Endothelial cell of umbilical vein (primary cell): Measurements from ENCODE around the gene ZNF70.

Source experiments
- JUN ChIP-seq: IDR thresholded peaks from 2 replicates; pipeline ENCODE4 v1.6.1; 2011; ENCODE audit warnings: borderline replicate concordance, low read depth; ENCODE audit not compliant: insufficient read length, insufficient read depth
- POLR2A ChIP-seq: IDR thresholded peaks from 2 replicates; pipeline ENCODE4 v1.6.1; 2012; ENCODE audit warnings: low read depth, mild to moderate bottlenecking, control low read depth, low read length
- POLR2AphosphoS5 ChIP-seq: IDR thresholded peaks from 2 replicates; pipeline ENCODE4 v1.6.1; 2012; ENCODE audit warnings: low read depth, mild to moderate bottlenecking, control low read depth, low read length, moderate library complexity; ENCODE audit not compliant: insufficient read depth

DNA sequence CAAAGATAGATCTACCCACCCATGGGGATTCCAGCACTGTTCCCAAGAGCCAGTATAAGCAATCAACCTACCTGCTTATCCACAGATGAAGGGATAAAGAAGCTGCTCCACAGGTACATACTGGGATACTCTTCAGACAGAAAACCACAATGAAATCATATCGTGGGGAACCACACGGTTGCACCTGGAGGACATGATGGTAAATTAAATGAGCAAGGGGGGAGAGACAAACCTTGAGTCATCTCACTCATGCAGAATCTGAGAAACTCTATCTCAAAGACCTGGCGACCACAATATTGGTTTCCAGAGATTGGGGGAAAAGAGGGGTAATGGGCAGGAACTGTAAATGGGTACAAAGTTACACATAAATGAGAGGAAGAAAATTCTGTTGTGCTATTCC, 45.6 kb downstream of the ZNF70 start:
- TF ChIP-seq POLR2A, result no peak
- no peak for TF ChIP-seq POLR2AphosphoS5
- TF ChIP-seq JUN, result no peak
